ENCODE data around the gene DENND4A.

The DENND4A gene

DNA sequence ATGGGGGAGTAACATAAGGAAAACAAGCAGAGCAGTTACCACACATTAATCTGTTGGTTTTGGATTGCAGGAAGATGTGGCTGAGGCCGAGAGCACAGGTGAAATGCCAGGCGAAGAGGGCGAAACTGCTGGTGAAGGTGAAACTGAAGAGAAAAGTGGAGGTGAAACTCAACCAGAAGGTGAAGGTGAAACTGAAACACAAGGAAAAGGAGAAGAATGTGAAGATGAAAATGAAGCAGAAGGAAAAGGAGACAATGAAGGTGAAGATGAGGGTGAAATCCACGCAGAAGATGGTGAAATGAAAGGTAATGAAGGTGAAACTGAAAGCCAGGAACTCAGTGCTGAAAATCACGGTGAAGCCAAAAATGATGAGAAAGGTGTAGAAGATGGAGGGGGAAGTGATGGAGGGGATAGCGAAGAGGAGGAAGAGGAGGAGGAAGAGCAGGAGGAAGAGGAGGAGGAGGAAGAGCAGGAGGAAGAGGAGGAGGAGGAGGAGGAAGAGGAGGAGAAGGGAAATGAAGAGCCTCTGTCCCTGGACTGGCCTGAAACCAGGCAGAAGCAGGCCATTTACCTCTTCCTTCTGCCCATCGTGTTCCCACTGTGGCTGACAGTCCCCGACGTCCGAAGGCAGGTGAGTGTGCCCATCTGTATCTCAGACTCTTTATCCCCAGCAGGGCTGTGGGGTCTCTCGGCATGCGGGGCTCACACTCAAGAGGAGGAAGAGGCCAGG, 141.6 kb downstream of the DENND4A start:
- DNase-seq (ENCODE audit: low read depth), result no peak
- no peak overlapping the region for H3K4me3 ChIP-seq (ENCODE audit: low read length)

DNA sequence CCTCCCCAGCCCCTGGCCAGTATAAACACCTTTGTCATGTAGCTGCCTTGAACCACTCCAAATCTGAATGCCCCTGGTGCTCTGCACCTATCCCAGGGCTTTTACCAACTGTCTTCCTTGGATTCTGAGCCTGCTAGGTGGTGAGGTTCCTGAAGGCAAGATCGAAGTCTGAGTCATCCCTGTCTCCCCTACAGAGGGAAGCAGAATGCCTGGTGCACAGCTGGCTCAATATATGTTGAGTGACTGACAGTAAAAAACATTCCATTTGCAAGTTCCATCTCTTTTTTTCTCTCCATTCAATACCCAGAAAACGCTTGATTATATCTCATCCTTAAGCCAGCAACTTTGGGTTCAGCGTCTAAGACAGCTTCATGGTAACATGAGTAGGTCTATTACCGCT, 145.6 kb downstream of the DENND4A start:
- H3K4me3 ChIP-seq (ENCODE audit: low read length), result no peak overlapping the region
- DNase-seq (ENCODE audit: low read depth), result peak; percentile 38
- TF ChIP-seq, protein P1, sequence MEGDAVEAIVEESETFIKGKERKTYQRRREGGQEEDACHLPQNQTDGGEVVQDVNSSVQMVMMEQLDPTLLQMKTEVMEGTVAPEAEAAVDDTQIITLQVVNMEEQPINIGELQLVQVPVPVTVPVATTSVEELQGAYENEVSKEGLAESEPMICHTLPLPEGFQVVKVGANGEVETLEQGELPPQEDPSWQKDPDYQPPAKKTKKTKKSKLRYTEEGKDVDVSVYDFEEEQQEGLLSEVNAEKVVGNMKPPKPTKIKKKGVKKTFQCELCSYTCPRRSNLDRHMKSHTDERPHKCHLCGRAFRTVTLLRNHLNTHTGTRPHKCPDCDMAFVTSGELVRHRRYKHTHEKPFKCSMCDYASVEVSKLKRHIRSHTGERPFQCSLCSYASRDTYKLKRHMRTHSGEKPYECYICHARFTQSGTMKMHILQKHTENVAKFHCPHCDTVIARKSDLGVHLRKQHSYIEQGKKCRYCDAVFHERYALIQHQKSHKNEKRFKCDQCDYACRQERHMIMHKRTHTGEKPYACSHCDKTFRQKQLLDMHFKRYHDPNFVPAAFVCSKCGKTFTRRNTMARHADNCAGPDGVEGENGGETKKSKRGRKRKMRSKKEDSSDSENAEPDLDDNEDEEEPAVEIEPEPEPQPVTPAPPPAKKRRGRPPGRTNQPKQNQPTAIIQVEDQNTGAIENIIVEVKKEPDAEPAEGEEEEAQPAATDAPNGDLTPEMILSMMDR (IDR thresholded peaks at IDR 0.05; ENCODE audit: insufficient read depth, low read depth, low read length, missing control alignments), result no peak

More for the DNA sequence above, 141.6 kb downstream of the DENND4A start:
- TF ChIP-seq, protein P1 (IDR thresholded peaks at IDR 0.05; ENCODE audit: insufficient read depth, low read depth, low read length, missing control alignments), result no peak

DNA sequence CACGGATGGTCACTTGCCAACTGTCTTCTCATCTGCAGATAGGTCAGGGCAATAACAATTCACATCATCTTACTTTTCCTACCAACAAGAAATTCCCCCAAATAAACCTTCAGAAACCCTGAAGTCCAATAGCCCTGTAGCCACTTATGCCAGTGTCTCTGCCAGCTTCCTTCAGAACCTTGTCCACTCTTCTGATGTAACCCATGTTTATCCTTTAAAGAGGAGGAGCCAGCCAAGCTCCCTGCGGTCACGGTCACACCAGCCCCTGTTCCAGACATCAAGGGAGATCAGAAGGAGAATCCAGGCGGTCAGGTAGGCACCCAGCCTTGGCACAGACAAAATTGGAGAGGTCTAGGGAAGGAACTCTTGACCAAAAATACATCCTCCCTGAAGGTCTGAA, 146.7 kb downstream of the DENND4A start:
- TF ChIP-seq, protein P1 (IDR thresholded peaks at IDR 0.05; ENCODE audit: insufficient read depth, low read depth, low read length, missing control alignments), result no peak
- H3K4me3 ChIP-seq (ENCODE audit: low read length), result no peak overlapping the region
- DNase-seq (ENCODE audit: low read depth), result no peak

DNA sequence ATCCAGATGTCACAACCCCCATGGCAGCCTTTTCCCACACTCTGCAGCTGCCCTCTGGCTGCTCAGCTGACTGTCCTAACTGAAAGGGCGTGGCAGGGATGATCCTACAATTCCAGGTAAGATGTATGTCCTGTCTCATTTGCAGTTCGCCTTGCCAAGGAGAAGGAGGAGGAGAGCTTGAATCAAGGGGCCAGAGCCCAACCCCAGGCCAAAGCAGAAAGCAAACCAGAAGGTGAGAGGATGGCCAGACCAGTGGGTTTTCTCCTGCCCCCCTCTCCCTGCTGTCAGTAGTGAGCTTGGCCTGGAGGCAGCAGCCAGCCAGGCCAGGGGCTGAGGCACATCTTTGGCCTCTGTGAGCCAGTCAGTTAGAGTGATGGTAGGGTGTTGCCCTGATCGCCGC, 147.8 kb downstream of the DENND4A start:
- DNase-seq (ENCODE audit: low read depth), result no peak
- H3K4me3 ChIP-seq (ENCODE audit: low read length), result no peak overlapping the region
- TF ChIP-seq, protein P1 (IDR thresholded peaks at IDR 0.05; ENCODE audit: insufficient read depth, low read depth, low read length, missing control alignments), result no peak

DNA sequence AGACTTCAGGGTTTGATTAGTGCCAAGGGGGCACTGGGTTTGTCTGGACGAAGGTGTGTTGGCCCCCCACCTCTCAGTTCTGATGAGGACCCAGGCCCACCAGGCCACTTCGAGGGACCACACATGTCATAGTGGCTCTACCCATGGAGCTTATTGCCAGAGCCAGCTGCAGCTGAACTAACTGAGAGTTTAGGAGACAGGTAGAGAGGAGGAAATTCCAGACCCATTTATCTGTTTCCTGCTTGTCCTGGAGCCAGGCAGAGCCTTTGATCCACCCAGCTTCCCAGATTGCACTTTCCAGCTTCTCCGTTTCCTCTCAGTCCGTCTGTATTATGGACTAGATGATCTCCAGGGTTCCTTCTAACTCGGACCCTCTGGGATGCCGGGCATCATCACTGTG, 149.5 kb downstream of the DENND4A start:
- H3K4me3 ChIP-seq (ENCODE audit: low read length), result no peak overlapping the region
- DNase-seq (ENCODE audit: low read depth), result peak; percentile 36
- TF ChIP-seq, protein P1 (IDR thresholded peaks at IDR 0.05; ENCODE audit: insufficient read depth, low read depth, low read length, missing control alignments), result no peak

DNA sequence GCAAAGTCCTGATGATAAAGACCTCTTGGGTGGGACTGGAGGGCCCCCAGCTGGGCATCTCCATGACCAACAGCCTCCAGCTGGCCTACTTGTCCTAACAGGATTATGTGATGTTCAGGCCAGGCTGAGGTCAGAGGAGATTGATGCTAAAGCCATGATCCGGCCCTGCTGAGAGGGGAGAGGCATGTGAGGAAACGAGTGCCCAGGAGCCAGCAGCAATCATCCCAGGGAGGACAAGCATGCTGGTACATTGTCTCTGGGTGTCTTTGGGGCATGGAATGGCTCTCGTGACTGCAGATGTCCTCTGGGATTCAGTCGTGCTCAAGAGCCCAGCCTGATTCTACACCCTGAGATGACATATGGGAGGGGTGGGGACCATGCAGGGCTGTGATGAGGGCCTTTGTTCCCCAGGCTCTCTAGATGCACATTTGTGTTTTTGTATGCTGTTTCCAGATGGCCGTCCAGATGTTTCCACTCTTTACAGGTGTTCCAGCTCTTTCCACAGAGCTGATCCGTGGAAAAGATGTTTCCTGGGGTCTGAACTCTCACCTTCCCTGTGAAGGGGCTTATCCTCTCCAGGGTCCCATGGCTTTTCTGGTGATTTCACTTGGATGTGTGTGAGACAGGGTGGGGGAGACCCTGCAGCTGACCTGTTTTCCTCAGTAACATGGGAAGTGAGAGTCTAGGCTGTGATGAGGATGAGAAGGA, 150.2 kb downstream of the DENND4A start:
- TF ChIP-seq, protein P1 (IDR thresholded peaks at IDR 0.05; ENCODE audit: insufficient read depth, low read depth, low read length, missing control alignments), result no peak
- H3K4me3 ChIP-seq (ENCODE audit: low read length), result no peak overlapping the region
- DNase-seq (ENCODE audit: low read depth), result no peak

All from epithelial cell of esophagus (primary cell).